ENCODE data around the gene POLR1A.

The POLR1A gene

GRCh38 chr2:86002375-86002774, 103.3 kb downstream of the POLR1A start:
- Mint-ChIP-seq H3K4me3 (no peak overlapping the region), H3K36me3 (ENCODE audit: low read depth) (peaks cover 26% of the 10 kb centered on the region), H3K27me3 (ENCODE audit: low read depth) (peaks cover 18% of the 10 kb centered on the region), H3K9me3 (peaks cover 38% of the 10 kb centered on the region), H3K4me1 (ENCODE audit: low read depth) (peaks cover 43% of the 10 kb centered on the region), H3K27ac (peak overlapping the region; percentile 2)

GRCh38 chr2:86001326-86001725, 104.4 kb downstream of the POLR1A start:
- Mint-ChIP-seq H3K4me3 (peak overlapping the region; percentile 63), H3K9me3 (peaks cover 28% of the 10 kb centered on the region), H3K27ac (peak overlapping the region; percentile 26), H3K4me1 (ENCODE audit: low read depth) (peaks cover 50% of the 10 kb centered on the region), H3K36me3 (ENCODE audit: low read depth) (peaks cover 30% of the 10 kb centered on the region), H3K27me3 (ENCODE audit: low read depth) (peaks cover 8% of the 10 kb centered on the region)

DNA sequence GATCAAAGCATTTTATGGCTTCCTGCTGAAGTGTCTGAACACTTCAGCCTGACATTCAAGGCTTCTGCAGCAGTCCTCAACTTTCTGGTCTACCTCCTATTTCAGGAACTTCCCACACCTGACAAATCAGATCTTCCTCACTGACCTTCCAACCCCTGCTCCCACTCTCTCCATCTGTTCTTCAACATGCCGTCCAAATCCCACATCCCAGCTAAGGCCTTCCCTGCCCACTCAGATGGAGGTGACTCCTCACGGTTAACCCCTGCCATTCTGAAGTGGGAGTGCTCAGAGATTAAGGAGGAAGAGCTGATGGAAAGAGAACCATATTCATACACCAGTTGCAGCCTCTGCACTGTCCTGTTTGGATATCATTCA, 104.8 kb downstream of the POLR1A start:
- Mint-ChIP-seq H3K27ac (peak overlapping the region; percentile 92), H3K4me3 (peak overlapping the region; percentile 63), H3K9me3 (peaks cover 24% of the 10 kb centered on the region), H3K4me1 (ENCODE audit: low read depth) (peaks cover 50% of the 10 kb centered on the region), H3K36me3 (ENCODE audit: low read depth) (peaks cover 27% of the 10 kb centered on the region), H3K27me3 (ENCODE audit: low read depth) (peaks cover 4% of the 10 kb centered on the region)

GRCh38 chr2:86000131-86000937, 105.4 kb downstream of the POLR1A start:
- Mint-ChIP-seq H3K4me3 (peak overlapping the region; percentile 63), H3K36me3 (ENCODE audit: low read depth) (peaks cover 27% of the 10 kb centered on the region), H3K27me3 (ENCODE audit: low read depth) (peaks cover 4% of the 10 kb centered on the region), H3K4me1 (ENCODE audit: low read depth) (peaks cover 56% of the 10 kb centered on the region), H3K9me3 (peaks cover 20% of the 10 kb centered on the region), H3K27ac (peak overlapping the region; percentile 92)

- Mint-ChIP-seq H3K27me3 (ENCODE audit: low read depth) (no peaks in the 10 kb centered on the region), H3K36me3 (ENCODE audit: low read depth) (peaks cover 25% of the 10 kb centered on the region), H3K9me3 (peaks cover 10% of the 10 kb centered on the region), H3K27ac (peak overlapping the region; percentile 92), H3K4me3 (peak overlapping the region; percentile 56), H3K4me1 (ENCODE audit: low read depth) (peaks cover 66% of the 10 kb centered on the region)
These were observed 106.4 kb downstream of the POLR1A start for GRCh38 chr2:85999061-85999831.

DNA sequence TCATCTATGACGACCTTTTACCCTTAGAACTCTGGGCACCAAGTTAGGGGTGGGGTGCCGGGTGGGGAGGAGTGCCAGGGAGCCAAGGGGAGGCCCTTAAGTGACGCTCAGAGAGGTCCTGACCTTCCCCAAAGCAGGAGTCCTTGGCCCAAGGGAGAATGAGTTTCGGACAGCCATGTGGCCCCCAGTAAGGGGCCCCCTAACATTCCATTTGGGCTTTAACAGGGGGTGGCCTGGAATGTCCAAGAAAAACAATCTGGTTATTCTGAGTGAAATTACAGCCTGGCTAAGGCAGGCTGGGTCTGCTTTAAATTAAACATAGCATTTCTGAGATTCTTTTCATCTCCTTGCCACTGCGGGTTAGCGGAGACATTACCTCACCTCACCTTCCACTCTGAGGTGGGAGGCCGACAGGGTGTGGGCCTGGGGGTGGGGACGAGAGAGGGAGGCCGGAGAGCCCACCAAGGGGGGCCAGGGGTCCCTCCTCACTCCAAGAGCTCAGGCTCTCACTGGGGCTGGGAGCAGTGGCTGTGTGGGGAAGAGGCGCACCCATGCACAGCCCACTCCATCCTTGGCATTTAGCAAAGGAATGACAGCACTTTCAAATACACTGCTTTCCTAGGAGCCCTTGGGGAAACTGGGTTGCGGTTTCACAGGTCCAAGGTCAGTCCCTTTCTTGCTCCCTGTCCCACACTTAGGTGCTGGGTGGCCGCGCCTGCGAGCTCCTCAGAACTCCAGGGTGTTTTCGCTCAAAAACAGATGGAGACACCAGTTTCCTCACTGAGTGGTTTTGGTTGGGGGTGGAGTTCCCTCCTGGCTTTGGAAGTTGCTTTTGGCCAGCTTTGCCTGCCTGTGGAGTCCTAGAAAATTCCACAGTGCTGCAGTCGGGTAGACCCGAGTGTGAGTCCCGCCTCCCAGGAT, 107.4 kb downstream of the POLR1A start:
- H3K36me3 Mint-ChIP-seq (ENCODE audit: low read depth) = peaks cover 25% of the 10 kb centered on the region
- H3K4me3 Mint-ChIP-seq = peak overlapping the region; percentile 21
- H3K27ac Mint-ChIP-seq = peak overlapping the region; percentile 92
- peaks cover 72% of the 10 kb centered on the region for H3K4me1 Mint-ChIP-seq (ENCODE audit: low read depth)
- H3K9me3 Mint-ChIP-seq = peaks cover 10% of the 10 kb centered on the region
- no peaks in the 10 kb centered on the region for H3K27me3 Mint-ChIP-seq (ENCODE audit: low read depth)

GRCh38 chr2:85997017-85997970, 108.4 kb downstream of the POLR1A start:
- peak overlapping the region; percentile 28 for H3K4me3 Mint-ChIP-seq
- H3K36me3 Mint-ChIP-seq (ENCODE audit: low read depth) = peaks cover 24% of the 10 kb centered on the region
- peaks cover 10% of the 10 kb centered on the region for H3K9me3 Mint-ChIP-seq
- H3K27me3 Mint-ChIP-seq (ENCODE audit: low read depth) = no peaks in the 10 kb centered on the region
- peak overlapping the region; percentile 74 for H3K27ac Mint-ChIP-seq
- H3K4me1 Mint-ChIP-seq (ENCODE audit: low read depth) = peaks cover 76% of the 10 kb centered on the region

GRCh38 chr2:85996591-85996990, 109.1 kb downstream of the POLR1A start:
- Mint-ChIP-seq H3K27ac (peak overlapping the region; percentile 52), H3K4me1 (ENCODE audit: low read depth) (peaks cover 73% of the 10 kb centered on the region), H3K36me3 (ENCODE audit: low read depth) (peaks cover 23% of the 10 kb centered on the region), H3K4me3 (no peak overlapping the region), H3K27me3 (ENCODE audit: low read depth) (no peaks in the 10 kb centered on the region), H3K9me3 (peaks cover 10% of the 10 kb centered on the region)

DNA sequence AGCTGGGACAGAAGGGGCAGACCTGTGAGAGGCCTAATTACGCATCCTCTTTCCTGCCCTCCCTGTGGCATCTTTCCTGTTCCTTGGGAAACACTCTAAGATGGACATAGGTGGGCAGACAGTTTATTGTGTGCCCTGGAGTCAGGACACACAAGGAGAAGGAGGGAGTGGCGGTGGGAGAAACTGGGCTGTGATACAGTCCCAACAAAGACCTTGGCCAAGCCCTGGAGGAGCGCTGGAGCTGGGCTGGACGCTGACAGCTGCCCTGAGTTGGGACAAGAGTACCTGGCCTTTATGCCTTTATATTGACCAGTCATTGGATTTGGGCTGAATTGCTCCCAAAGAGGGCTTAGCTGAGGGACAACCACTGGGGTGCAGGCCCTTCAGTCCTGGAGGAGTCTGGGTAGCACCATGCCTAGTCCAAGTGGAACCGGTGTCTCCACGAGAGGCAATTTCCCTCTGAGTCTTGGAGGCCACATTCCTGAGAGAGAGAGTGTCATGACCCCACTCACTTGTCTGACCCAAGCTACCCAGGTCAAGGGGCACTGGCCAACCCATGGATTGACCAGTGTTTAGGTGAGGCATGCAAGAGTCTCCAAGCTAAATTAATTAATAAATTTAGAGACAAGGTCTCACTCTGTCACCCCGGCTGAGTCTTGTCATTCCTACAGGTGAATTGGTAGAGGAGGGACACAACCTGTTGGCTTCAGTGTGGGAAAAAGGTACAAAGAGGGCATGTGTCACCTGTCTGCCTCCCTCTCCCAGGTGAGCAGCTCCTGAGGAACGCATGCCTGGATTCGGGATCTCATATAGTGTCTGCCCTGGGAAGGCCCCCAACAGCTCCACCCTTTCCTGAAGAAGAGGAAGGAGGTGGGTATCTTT, 109.8 kb downstream of the POLR1A start:
- Mint-ChIP-seq H3K27ac (peak overlapping the region; percentile 31), H3K27me3 (ENCODE audit: low read depth) (no peaks in the 10 kb centered on the region), H3K9me3 (peaks cover 8% of the 10 kb centered on the region), H3K4me1 (ENCODE audit: low read depth) (peaks cover 66% of the 10 kb centered on the region), H3K4me3 (no peak overlapping the region), H3K36me3 (ENCODE audit: low read depth) (peaks cover 19% of the 10 kb centered on the region)

DNA sequence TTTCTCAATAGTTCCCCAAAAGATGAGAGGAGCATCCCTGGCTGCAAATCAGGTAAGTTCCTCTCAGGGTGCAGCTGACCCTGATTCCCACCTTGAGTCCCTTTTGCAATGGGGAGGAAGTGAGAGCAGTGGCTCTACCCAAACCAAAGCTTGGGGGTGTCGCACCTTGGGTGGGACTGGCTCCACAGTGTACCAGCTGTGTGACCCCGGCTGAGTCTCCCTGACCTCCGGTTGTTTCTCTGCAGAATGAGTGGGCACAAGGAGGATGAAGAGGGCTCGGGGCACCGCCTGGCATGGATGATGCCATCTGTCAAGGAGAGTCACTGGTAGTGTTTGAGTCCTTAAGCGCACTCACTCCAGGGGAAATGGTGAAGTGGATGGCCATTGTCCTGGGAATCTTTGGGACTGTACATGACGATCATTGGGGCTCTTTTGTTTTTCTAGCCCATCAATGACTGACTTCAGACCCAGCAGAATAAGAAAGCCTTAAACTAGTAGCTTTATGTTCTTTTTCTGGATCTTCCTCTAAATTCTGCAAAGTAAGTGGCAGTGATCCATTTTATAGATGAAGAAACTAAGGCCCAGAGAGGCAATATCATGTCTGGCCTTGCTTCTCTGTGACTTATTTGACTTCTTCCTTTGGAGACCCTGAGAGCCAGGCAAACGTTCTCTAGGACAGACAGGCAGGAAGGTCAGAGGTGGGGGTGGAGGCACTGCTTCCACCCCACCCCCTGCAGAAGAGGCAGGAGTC, 110.6 kb downstream of the POLR1A start:
- Mint-ChIP-seq H3K9me3 (peaks cover 1% of the 10 kb centered on the region), H3K27ac (peak overlapping the region; percentile 75), H3K36me3 (ENCODE audit: low read depth) (peaks cover 13% of the 10 kb centered on the region), H3K4me1 (ENCODE audit: low read depth) (peaks cover 60% of the 10 kb centered on the region), H3K4me3 (no peak overlapping the region), H3K27me3 (ENCODE audit: low read depth) (no peaks in the 10 kb centered on the region)

DNA sequence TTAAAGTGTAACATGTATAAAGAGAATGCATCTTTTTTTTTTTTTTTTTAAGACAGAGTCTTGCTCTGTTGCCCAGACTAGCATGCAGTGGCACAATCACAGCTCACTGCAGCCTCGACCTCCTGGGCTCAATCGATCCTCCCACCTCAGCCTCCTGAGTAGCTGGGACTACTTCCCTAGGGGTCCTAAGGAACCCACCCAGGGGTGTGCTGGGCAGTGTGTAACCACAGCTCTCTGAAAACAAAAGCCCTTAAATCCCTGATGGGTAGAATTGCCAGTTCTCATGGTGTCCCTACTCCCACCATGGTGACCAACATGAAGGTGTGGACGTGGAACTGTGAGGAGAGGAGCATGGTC, 111.3 kb downstream of the POLR1A start:
- Mint-ChIP-seq H3K9me3 (no peaks in the 10 kb centered on the region), H3K4me3 (peak overlapping the region; percentile 60), H3K27ac (peak overlapping the region; percentile 92), H3K36me3 (ENCODE audit: low read depth) (peaks cover 13% of the 10 kb centered on the region), H3K4me1 (ENCODE audit: low read depth) (peaks cover 55% of the 10 kb centered on the region), H3K27me3 (ENCODE audit: low read depth) (no peaks in the 10 kb centered on the region)

GRCh38 chr2:85992611-85993010, 113.1 kb downstream of the POLR1A start:
- peaks cover 50% of the 10 kb centered on the region for H3K4me1 Mint-ChIP-seq (ENCODE audit: low read depth)
- H3K9me3 Mint-ChIP-seq = no peaks in the 10 kb centered on the region
- H3K36me3 Mint-ChIP-seq (ENCODE audit: low read depth) = peaks cover 9% of the 10 kb centered on the region
- peak overlapping the region; percentile 26 for H3K27ac Mint-ChIP-seq
- H3K4me3 Mint-ChIP-seq = no peak overlapping the region
- no peaks in the 10 kb centered on the region for H3K27me3 Mint-ChIP-seq (ENCODE audit: low read depth)

Data from T-helper 1 cell treated with Interleukin-12 subunit alpha and Interleukin-12 subunit beta and Interleukin-4 antibody, amounts not matched to agents 30 μg/mL and 1 μg/mL, for 36 hours (primary cell).